ENCODE results near the gene UVSSA.

DNA sequence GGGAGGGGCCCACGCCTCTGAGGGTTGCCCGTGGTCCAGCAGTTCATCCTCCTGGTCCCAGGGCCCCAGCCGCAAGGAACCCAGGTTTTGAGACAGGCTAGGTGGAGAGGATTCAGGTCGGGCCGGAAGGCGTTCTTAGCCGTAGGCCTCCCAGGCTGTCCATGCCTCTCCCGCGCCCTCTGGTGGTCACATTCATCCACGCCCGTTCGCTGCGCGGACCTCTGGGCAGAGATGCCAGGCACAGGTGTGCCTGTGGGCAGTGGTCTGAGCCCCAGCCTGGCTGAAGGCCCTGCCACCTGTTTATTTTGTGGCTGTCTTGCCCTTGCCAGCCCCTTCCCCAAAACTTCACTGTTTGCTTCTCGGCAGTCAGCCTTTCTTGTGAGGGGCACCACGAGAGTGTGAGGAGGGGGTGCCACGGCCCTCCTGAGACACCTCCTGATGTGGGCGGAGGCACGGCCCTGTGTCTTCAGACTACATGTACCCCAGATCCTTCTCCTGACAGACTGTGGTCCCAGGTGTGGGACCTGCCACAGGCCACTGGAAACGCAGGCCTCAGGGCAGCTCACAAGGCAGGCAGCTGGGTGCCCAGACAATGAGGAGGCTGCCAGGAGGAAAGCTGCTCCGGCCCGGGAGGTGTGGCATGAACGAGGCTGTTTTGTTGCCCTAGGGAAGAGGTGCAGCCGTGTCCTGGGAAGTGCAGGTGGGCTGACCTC is 5.0 kb downstream of the UVSSA start:
- TF ChIP-seq POLR2AphosphoS5 (IDR thresholded peaks at IDR 0.05) = no peak
- TF ChIP-seq, protein P1, sequence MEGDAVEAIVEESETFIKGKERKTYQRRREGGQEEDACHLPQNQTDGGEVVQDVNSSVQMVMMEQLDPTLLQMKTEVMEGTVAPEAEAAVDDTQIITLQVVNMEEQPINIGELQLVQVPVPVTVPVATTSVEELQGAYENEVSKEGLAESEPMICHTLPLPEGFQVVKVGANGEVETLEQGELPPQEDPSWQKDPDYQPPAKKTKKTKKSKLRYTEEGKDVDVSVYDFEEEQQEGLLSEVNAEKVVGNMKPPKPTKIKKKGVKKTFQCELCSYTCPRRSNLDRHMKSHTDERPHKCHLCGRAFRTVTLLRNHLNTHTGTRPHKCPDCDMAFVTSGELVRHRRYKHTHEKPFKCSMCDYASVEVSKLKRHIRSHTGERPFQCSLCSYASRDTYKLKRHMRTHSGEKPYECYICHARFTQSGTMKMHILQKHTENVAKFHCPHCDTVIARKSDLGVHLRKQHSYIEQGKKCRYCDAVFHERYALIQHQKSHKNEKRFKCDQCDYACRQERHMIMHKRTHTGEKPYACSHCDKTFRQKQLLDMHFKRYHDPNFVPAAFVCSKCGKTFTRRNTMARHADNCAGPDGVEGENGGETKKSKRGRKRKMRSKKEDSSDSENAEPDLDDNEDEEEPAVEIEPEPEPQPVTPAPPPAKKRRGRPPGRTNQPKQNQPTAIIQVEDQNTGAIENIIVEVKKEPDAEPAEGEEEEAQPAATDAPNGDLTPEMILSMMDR (IDR thresholded peaks at IDR 0.05) = peak; percentile 91 to 95 (median 94)
- no peak for TF ChIP-seq EP300 (IDR thresholded peaks at IDR 0.05; ENCODE audit: low read depth)
